Activated CD8-positive, alpha-beta memory T cell treated with anti-CD3 and anti-CD28 coated beads, Interleukin-2, amount 50 U/mL, for 4 hours (primary cell): Measurements from ENCODE around the gene ZNF559.

Experiments used
- DNase-seq: peaks from one replicate; pipeline ENCODE4 v3.0.0-alpha.2; 2020

ZNF559 gene

DNA sequence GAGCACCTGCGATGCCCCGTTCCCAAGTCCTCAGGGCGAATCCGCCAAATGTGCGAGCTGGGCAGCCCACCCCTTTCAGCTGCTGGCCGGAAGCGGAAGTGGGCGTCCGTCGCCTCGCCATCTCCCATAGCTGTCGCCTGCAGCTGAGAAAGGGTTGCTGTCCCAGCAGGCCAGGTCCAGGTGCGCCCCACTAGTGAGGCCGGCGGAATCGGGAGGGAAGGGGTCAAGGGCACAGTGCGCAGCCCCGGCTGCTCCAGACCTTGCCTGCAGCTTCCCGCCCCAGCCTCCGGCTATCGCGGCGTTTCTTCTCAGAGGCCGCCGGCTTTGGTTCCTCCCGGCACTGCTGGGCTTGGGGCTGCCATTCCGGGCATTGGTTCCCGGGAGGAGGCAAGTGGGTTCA is 38.9 kb downstream of the ZNF559 start, which contains the start of gene ZNF177:
TSS of gene ZNF177 (plus strand) at position 109 of the 400 bp plus-strand sequence. CDS start 15,299 bp downstream, outside the sequence.
- no peak for DNase-seq

DNA sequence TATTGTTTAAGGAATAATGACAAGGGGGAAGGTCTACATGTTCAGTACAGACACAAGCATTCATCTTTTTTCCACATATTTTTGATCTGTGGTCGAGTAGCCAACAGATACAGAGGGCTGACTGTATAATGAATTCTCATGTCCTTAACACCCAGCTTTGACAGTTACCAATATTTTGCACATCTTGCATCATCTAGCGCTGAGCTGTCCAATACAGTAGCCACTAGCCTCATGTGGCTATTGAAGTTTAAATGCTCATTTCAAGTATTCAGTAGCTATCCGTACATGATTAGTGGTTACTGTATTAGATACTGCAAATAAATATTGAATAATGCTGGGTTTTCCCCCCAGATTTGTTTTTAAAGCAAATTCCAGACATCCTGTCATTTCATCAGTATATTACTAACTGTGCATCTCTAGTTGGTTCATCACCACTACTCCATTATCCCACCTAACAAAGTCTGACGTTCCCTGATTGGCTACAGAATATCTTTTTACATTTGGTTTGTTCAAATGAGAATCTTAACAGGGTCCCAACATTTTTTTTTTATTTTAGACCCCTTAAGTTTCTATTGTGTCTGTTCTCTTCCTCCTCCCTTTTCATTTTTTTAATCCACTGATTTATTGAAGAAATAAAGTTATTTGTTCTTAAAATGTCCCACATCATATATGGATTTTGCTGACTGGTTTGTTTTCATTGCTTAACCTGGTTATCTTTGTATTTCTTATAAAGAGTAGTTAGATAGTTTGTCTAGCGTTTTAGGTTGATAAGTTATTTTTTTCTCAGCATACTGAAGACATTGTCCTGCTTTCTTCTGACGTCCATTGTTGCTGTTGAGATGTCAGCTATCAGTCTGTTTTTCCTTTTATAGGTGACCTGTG is 47.0 kb downstream of the ZNF559 start:
- no peak for DNase-seq

DNA sequence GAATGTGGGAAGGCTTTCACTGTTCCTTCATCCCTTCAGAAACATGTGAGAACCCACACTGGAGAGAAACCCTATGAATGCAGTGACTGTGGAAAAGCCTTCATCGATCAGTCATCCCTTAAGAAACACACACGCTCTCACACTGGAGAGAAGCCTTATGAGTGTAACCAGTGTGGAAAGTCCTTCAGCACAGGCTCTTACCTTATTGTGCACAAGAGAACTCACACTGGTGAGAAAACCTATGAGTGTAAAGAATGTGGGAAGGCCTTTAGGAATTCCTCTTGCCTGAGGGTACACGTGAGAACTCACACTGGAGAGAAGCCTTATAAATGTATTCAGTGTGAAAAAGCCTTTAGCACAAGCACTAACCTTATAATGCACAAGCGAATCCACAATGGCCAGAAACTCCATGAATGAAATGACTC is 57.4 kb downstream of the ZNF559 start:
- DNase-seq = no peak
